HG02623 (cell line): ENCODE data around the gene MAPRE3.
"Not testable (repeated sequence)": the region's sequence is repeated elsewhere in the genome, so short reads cannot be mapped to it uniquely, and the experiment has no call there.

Experiments used
- ATAC-seq: cut with Tn5 transposase; IDR thresholded peaks from one replicate; pipeline ENCODE4 v1.9.1; 2021; ENCODE audit warnings: moderate library complexity; ENCODE audit not compliant: unreplicated experiment

MAPRE3 gene

GRCh38 chr2:26970244-26970927 lies at the start of gene MAPRE3:
MAPRE3 (plus strand) TSS chr2:26970637; CDS start chr2:27022219, 51,582 bp downstream.
- ATAC-seq, result peak; percentile 78

- no peak for ATAC-seq
These were observed 49.1 kb upstream of the MAPRE3 start for GRCh38 chr2:26921323-26921722.

- ATAC-seq, result no peak
These were observed 47.8 kb upstream of the MAPRE3 start for GRCh38 chr2:26922405-26923188.

DNA sequence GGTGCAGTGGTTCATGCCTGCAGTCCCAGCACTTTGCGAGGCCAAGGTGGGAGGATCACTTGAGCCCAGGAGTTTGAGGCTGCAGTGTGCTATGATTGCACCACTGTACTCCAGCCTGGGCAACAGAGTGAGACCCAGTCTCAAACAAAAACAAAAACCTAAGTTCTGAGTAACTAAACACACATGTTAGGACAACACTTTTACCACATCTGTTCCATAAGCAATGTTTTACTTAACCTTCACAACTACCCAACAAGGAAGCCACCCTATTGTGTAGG lies 47.3 kb upstream of the MAPRE3 start:
- not testable (repeated sequence) for ATAC-seq

- ATAC-seq, result no peak
These were observed 45.7 kb upstream of the MAPRE3 start for GRCh38 chr2:26924731-26925099.

GRCh38 chr2:26925100-26925791 lies 45.2 kb upstream of the MAPRE3 start:
- no peak for ATAC-seq

- no peak for ATAC-seq
These were observed 43.2 kb upstream of the MAPRE3 start for GRCh38 chr2:26927221-26927620.

DNA sequence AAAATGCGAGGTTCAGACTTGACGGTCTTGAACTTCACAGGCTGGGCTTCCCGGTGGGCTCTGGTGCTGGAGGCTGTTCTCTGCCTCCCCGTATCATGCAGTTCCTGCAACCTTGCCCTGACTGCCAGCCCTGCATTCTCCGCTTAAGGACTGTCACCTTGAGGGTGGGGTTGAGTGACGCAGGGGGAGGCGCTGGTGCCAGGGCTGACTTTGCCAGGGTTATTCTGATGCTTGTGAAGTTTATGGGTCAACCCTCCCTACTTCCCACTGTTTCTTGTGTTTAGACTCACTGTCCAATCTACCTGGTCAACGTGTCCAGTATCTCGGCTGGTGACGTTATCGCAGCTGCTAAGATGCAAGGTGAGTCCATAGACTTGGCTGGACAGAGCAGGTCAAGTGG lies 37.5 kb upstream of the MAPRE3 start:
- ATAC-seq, result no peak

- ATAC-seq, result no peak
These were observed 36.8 kb upstream of the MAPRE3 start for GRCh38 chr2:26933431-26934334.

- ATAC-seq, result no peak
These were observed 36.1 kb upstream of the MAPRE3 start for GRCh38 chr2:26934335-26934724.

GRCh38 chr2:26934985-26935384 lies 35.5 kb upstream of the MAPRE3 start:
- ATAC-seq, result no peak

DNA sequence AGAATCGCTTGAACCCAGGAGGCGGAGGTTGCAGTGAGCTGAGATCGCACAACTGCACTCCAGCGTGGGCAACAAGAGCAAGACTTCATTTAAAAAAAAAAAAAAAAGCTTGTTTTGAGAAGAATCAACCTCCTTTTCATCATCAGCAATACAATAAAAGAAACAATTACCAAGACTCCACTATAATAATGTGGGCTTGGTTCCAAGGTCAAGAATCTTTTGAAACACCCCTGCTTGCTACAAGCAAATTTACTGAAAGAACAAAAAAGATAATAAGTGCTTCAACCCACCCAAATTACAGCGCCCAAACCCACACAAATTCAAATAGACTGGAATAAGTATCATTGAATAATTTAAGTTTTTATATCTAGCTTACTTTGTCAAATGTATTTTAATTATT lies 33.6 kb upstream of the MAPRE3 start:
- ATAC-seq, result no peak

GRCh38 chr2:26938399-26939118 lies 31.9 kb upstream of the MAPRE3 start:
- no peak for ATAC-seq

DNA sequence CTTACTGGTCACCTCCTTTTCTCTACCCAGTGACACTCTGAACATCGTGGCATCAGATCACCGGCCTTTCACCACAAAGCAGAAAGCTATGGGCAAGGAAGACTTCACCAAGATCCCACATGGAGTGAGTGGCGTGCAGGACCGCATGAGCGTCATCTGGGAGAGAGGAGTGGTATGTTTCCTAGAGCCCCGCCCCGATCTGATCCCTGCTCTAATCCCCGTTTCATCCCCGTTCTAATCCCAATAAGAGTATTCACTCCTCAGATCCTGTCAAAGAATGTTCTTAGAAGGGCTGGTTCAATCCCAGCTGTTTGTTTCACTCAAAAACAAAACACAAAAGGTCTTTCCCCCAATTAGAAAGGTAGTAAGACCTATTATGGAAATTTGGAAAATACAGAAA lies 30.4 kb upstream of the MAPRE3 start:
- no peak for ATAC-seq

GRCh38 chr2:26941486-26941885 lies 29.0 kb upstream of the MAPRE3 start:
- no peak for ATAC-seq

GRCh38 chr2:26942543-26943295 lies 27.7 kb upstream of the MAPRE3 start:
- ATAC-seq, result no peak

- no peak for ATAC-seq
These were observed 24.3 kb upstream of the MAPRE3 start for GRCh38 chr2:26945991-26946750.

GRCh38 chr2:26946841-26947784 lies 23.3 kb upstream of the MAPRE3 start:
- no peak for ATAC-seq
